GM12801 (cell line): Measurements from ENCODE around the gene GKN2.

Experiments
- CTCF ChIP-seq: IDR thresholded peaks from one replicate; pipeline ENCODE4 v1.5.1; 2011; ENCODE audit warnings: control low read depth; ENCODE audit not compliant: insufficient read length; ENCODE audit errors: extremely low read depth

Gene GKN2

GRCh38 chr2:68952887-68953521, at the start of gene GKN2:
Gene GKN2 (minus strand): TSS chr2:68952893. CDS start chr2:68952861, 32 bp downstream.
- no peak for TF ChIP-seq CTCF

- TF ChIP-seq CTCF: no peak
Measured at GRCh38 chr2:69001879-69002278, 49.2 kb upstream of the GKN2 start.

GRCh38 chr2:68997401-68997800, 44.7 kb upstream of the GKN2 start:
- no peak for TF ChIP-seq CTCF

GRCh38 chr2:68995916-68996315, 43.2 kb upstream of the GKN2 start:
- TF ChIP-seq CTCF: no peak

- no peak for TF ChIP-seq CTCF
Measured at GRCh38 chr2:68994864-68995263, 42.2 kb upstream of the GKN2 start.

GRCh38 chr2:68993660-68994059, 41.0 kb upstream of the GKN2 start:
- no peak for TF ChIP-seq CTCF

GRCh38 chr2:68992933-68993332, 40.2 kb upstream of the GKN2 start:
- no peak for TF ChIP-seq CTCF
